HUDEP-2 (cell line): ENCODE data around the gene NSRP1.
"Not testable (repeated sequence)": the region's sequence is repeated elsewhere in the genome, so short reads cannot be mapped to it uniquely, and the experiment has no call there.

Experiments
- DNase-seq, 76 experiments: peaks; one replicate each; lab custom pipeline; 2025; ENCODE audit not compliant: unreplicated experiment in 76 of 76; lab: John Stamatoyannopoulos, UW

NSRP1 gene

GRCh38 chr17:30118635-30119034 lies 2.0 kb downstream of the NSRP1 start:
- DNase-seq = not testable (repeated sequence)

GRCh38 chr17:30124273-30124796 lies 7.7 kb downstream of the NSRP1 start:
- no peak for DNase-seq

GRCh38 chr17:30130121-30130520 lies 13.5 kb downstream of the NSRP1 start:
- no peak for DNase-seq

- no peak for DNase-seq
Measured at GRCh38 chr17:30132615-30133014, 16.0 kb downstream of the NSRP1 start.

- no peak for DNase-seq
Measured at GRCh38 chr17:30133197-30133596, 16.6 kb downstream of the NSRP1 start.

GRCh38 chr17:30134551-30134950 lies 17.9 kb downstream of the NSRP1 start:
- DNase-seq = no peak

- DNase-seq = peak in 1 of 76 experiments; percentile 21
Measured at GRCh38 chr17:30137158-30137557, 20.5 kb downstream of the NSRP1 start.

- DNase-seq = peak in 1 of 76 experiments; percentile 5
Measured at GRCh38 chr17:30147860-30148259, 31.2 kb downstream of the NSRP1 start.

GRCh38 chr17:30148376-30148775 lies 31.8 kb downstream of the NSRP1 start:
- no peak for DNase-seq

- no peak for DNase-seq
Measured at GRCh38 chr17:30151471-30151870, 34.9 kb downstream of the NSRP1 start.

GRCh38 chr17:30153463-30153862 lies 36.8 kb downstream of the NSRP1 start:
- DNase-seq = no peak

GRCh38 chr17:30155389-30155788 lies 38.8 kb downstream of the NSRP1 start:
- no peak for DNase-seq

GRCh38 chr17:30158896-30159625 lies 42.4 kb downstream of the NSRP1 start:
- no peak for DNase-seq

- DNase-seq = no peak
Measured at GRCh38 chr17:30160419-30161172, 44.0 kb downstream of the NSRP1 start.

GRCh38 chr17:30161601-30162000 lies 45.0 kb downstream of the NSRP1 start:
- no peak for DNase-seq

GRCh38 chr17:30164531-30164930 lies 47.9 kb downstream of the NSRP1 start:
- no peak for DNase-seq

GRCh38 chr17:30165147-30165546 lies 48.5 kb downstream of the NSRP1 start:
- DNase-seq = no peak

- no peak for DNase-seq
Measured at GRCh38 chr17:30165960-30166359, 49.3 kb downstream of the NSRP1 start.

GRCh38 chr17:30170415-30170987 lies 53.9 kb downstream of the NSRP1 start:
- no peak for DNase-seq

GRCh38 chr17:30172560-30172959 lies 55.9 kb downstream of the NSRP1 start:
- no peak for DNase-seq

- no peak for DNase-seq
Measured at GRCh38 chr17:30173649-30174048, 57.0 kb downstream of the NSRP1 start.

- no peak for DNase-seq
Measured at GRCh38 chr17:30174556-30174955, 57.9 kb downstream of the NSRP1 start.
